Measurements from ENCODE around the gene PDLIM5. TPM values are rescaled to one million over a fixed set of nuclear protein-coding genes. Genes with fewer than 3 reads are reported as not detected.
"Not testable (repeated sequence)": the region's sequence is repeated elsewhere in the genome, so short reads cannot be mapped to it uniquely, and the experiment has no call there.

PDLIM5 gene
- total RNA-seq, 1 experiment from 2014 or later = 53.8 TPM

DNA sequence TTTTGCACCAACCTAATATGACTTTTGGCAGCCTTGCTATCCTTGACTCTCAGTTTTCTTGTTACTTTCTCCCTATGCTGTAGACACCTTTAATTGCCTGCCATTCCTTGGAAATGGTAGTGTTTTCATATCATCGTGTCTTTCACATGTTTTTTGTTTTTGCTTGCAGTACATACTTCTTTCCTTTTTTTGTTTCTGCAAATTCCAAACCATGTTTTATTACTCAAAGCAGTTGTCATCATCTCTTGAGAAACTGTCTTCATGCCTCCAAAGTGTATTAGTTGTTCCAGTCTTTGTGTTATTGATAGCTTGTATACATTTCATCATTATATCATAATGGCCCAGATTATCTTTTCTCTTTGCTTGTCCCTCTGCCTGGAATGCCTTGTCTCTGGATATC lies 57.1 kb downstream of the PDLIM5 start:
- DNase-seq = no peak
- no peak overlapping the region for H3K4me2 ChIP-seq (ENCODE audit: low read depth, low read length, poor library complexity, severe bottlenecking)
- no peaks in the 10 kb centered on the region for H3K36me3 ChIP-seq (ENCODE audit: insufficient read depth, low read length)
- no peak overlapping the region for H2AFZ ChIP-seq (ENCODE audit: low read length)
- no peaks in the 10 kb centered on the region for H3K9me2 ChIP-seq (replicated peaks; ENCODE audit: insufficient read depth, low read length)
- H3K27me3 ChIP-seq (ENCODE audit: low read length) = no peaks in the 10 kb centered on the region
- H3K9me3 ChIP-seq (ENCODE audit: low read length) = no peaks in the 10 kb centered on the region
- no peaks in the 10 kb centered on the region for H4K20me1 ChIP-seq (ENCODE audit: insufficient read depth, low read depth, low read length)
- no peak overlapping the region for H3K4me3 ChIP-seq (ENCODE audit: low read length)
- H3K27ac ChIP-seq (ENCODE audit: low read length) = no peak overlapping the region
- no peak overlapping the region for H3K9ac ChIP-seq (ENCODE audit: low read length)
- peaks cover 20% of the 10 kb centered on the region for H3K4me1 ChIP-seq (ENCODE audit: low read length)
- peaks cover 39% of the 10 kb centered on the region for H3K79me2 ChIP-seq (ENCODE audit: low read length)

DNA sequence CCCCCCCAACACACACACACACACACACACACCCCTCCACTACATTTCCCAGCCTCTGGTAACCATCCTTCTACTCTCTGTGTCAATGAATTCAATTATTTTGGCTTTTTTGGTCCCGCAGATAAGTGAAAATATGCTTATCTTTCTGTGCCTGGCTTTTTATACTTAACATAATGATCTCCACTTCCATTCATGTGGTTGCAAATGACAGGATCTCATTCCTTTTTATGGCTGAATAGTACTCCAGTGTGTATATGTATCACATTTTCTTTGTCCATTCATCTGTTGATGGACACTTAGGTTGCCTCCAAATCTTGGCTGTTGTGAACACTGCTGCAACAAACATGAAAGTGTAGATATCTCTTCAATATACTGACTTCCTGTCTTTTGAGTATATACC lies 59.8 kb downstream of the PDLIM5 start:
- no peak overlapping the region for H3K27ac ChIP-seq (ENCODE audit: low read length)
- H2AFZ ChIP-seq (ENCODE audit: low read length) = no peak overlapping the region
- H3K9me3 ChIP-seq (ENCODE audit: low read length) = no peaks in the 10 kb centered on the region
- no peaks in the 10 kb centered on the region for H3K27me3 ChIP-seq (ENCODE audit: low read length)
- H3K4me3 ChIP-seq (ENCODE audit: low read length) = no peak overlapping the region
- peaks cover 10% of the 10 kb centered on the region for H3K4me1 ChIP-seq (ENCODE audit: low read length)
- H3K4me2 ChIP-seq (ENCODE audit: low read depth, low read length, poor library complexity, severe bottlenecking) = no peak overlapping the region
- peaks cover 48% of the 10 kb centered on the region for H3K79me2 ChIP-seq (ENCODE audit: low read length)
- H4K20me1 ChIP-seq (ENCODE audit: insufficient read depth, low read depth, low read length) = no peaks in the 10 kb centered on the region
- H3K36me3 ChIP-seq (ENCODE audit: insufficient read depth, low read length) = no peaks in the 10 kb centered on the region
- H3K9me2 ChIP-seq (replicated peaks; ENCODE audit: insufficient read depth, low read length) = no peaks in the 10 kb centered on the region
- H3K9ac ChIP-seq (ENCODE audit: low read length) = no peak overlapping the region
- DNase-seq = no peak

DNA sequence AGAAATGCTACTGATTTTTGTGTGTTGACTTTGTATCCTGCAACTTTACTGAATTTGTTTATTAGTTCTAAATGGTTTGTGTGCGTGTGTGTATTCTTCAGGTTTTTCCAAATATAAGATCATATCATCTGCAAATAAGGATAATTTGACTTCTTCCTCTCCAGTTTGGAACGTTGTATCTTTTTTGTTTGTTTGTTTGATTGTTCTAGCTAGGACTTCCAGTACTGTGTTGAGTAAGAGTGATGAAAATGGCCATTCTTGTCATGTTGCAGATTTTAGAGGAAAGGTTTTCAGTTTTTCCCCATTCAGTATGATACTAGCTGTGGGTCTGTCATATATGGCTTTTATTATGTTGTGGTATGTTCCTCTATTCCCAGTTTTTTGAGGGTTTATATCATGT lies 61.8 kb downstream of the PDLIM5 start:
- not testable (repeated sequence) for H3K36me3 ChIP-seq (ENCODE audit: insufficient read depth, low read length); DNase-seq; H3K4me2 ChIP-seq (ENCODE audit: low read depth, low read length, poor library complexity, severe bottlenecking); H3K9ac ChIP-seq (ENCODE audit: low read length); H3K9me3 ChIP-seq (ENCODE audit: low read length); H3K27ac ChIP-seq (ENCODE audit: low read length); H2AFZ ChIP-seq (ENCODE audit: low read length); H3K27me3 ChIP-seq (ENCODE audit: low read length); H3K9me2 ChIP-seq (replicated peaks; ENCODE audit: insufficient read depth, low read length); H4K20me1 ChIP-seq (ENCODE audit: insufficient read depth, low read depth, low read length); H3K4me3 ChIP-seq (ENCODE audit: low read length); H3K4me1 ChIP-seq (ENCODE audit: low read length)
- H3K79me2 ChIP-seq (ENCODE audit: low read length) = peaks cover 56% of the 10 kb centered on the region

DNA sequence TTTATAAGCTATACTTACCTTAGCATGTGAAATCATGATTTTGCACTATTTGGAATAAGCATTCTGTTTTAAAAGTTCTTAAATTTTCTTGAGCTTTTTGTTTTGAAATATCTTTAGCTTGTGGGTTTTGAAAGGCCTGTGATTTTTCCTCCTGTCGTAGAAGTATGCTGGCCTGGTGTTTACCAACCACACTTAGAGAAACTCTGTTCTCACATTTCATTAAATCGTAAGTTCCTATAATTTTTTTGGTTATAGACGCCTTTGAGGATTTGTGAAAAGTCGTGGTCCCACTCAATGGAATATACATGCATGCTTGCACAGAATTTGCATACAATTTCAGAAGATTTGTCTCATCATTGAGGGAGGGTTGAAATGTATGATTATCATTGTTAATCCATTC lies 63.6 kb downstream of the PDLIM5 start:
- H3K79me2 ChIP-seq (ENCODE audit: low read length) = peaks cover 61% of the 10 kb centered on the region
- H3K9me2 ChIP-seq (replicated peaks; ENCODE audit: insufficient read depth, low read length) = no peaks in the 10 kb centered on the region
- peaks cover 23% of the 10 kb centered on the region for H3K4me1 ChIP-seq (ENCODE audit: low read length)
- no peak overlapping the region for H3K4me3 ChIP-seq (ENCODE audit: low read length)
- H3K4me2 ChIP-seq (ENCODE audit: low read depth, low read length, poor library complexity, severe bottlenecking) = no peak overlapping the region
- H3K36me3 ChIP-seq (ENCODE audit: insufficient read depth, low read length) = no peaks in the 10 kb centered on the region
- H4K20me1 ChIP-seq (ENCODE audit: insufficient read depth, low read depth, low read length) = no peaks in the 10 kb centered on the region
- H3K27ac ChIP-seq (ENCODE audit: low read length) = no peak overlapping the region
- no peaks in the 10 kb centered on the region for H3K27me3 ChIP-seq (ENCODE audit: low read length)
- H3K9me3 ChIP-seq (ENCODE audit: low read length) = no peaks in the 10 kb centered on the region
- H3K9ac ChIP-seq (ENCODE audit: low read length) = no peak overlapping the region
- no peak overlapping the region for H2AFZ ChIP-seq (ENCODE audit: low read length)
- DNase-seq = no peak

DNA sequence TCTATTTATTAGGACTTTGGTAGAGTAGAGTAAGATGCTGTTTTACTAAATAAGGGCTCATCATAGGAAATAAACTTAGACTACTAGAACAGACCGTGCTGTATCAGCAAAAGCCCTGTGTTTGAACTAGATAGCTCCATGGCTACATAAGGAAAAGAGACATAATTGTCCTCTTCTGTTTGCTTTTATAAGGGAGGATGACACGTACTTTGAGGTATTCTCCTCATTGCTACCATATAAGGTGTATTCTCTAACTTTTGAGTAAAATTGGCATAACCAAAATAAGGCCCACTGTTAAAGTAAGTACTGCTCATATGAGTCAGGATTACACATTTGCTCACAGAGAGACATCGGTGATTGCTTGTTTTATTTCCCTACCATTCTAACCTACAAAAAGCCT lies 64.3 kb downstream of the PDLIM5 start:
- DNase-seq = no peak
- peaks cover 67% of the 10 kb centered on the region for H3K79me2 ChIP-seq (ENCODE audit: low read length)
- no peak overlapping the region for H2AFZ ChIP-seq (ENCODE audit: low read length)
- H3K36me3 ChIP-seq (ENCODE audit: insufficient read depth, low read length) = no peaks in the 10 kb centered on the region
- H3K9me2 ChIP-seq (replicated peaks; ENCODE audit: insufficient read depth, low read length) = no peaks in the 10 kb centered on the region
- H3K4me1 ChIP-seq (ENCODE audit: low read length) = peaks cover 28% of the 10 kb centered on the region
- no peak overlapping the region for H3K27ac ChIP-seq (ENCODE audit: low read length)
- no peak overlapping the region for H3K4me3 ChIP-seq (ENCODE audit: low read length)
- H3K9me3 ChIP-seq (ENCODE audit: low read length) = no peaks in the 10 kb centered on the region
- H3K4me2 ChIP-seq (ENCODE audit: low read depth, low read length, poor library complexity, severe bottlenecking) = no peak overlapping the region
- no peaks in the 10 kb centered on the region for H4K20me1 ChIP-seq (ENCODE audit: insufficient read depth, low read depth, low read length)
- H3K27me3 ChIP-seq (ENCODE audit: low read length) = no peaks in the 10 kb centered on the region
- no peak overlapping the region for H3K9ac ChIP-seq (ENCODE audit: low read length)

DNA sequence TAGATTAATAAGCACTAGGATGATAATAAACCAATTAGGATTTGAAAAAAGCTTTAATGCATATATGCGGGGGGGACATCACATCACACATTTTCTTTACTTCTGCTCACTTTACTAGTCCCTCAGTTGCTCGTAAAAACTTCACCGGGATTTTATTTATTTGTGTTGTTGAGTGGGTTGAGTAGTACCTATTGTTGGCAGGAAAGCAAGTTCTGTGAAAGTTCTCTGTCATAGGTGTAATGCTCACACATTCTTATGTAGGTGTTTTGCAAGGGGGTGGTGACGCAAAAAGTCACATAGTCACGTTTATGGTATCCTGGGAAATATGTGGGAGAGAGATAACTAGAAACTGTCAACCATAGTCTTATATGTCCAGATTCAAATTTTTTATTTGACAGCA lies 65.3 kb downstream of the PDLIM5 start:
- Histone ChIP-seq H3K36me3 (ENCODE audit: insufficient read depth, low read length) (no peaks in the 10 kb centered on the region), H3K9me3 (ENCODE audit: low read length) (no peaks in the 10 kb centered on the region), H4K20me1 (ENCODE audit: insufficient read depth, low read depth, low read length) (no peaks in the 10 kb centered on the region), H3K27ac (ENCODE audit: low read length) (no peak overlapping the region), H3K9ac (ENCODE audit: low read length) (no peak overlapping the region), H3K4me3 (ENCODE audit: low read length) (no peak overlapping the region), H3K9me2 (replicated peaks; ENCODE audit: insufficient read depth, low read length) (no peaks in the 10 kb centered on the region), H3K4me2 (ENCODE audit: low read depth, low read length, poor library complexity, severe bottlenecking) (no peak overlapping the region), H3K27me3 (ENCODE audit: low read length) (no peaks in the 10 kb centered on the region), H3K79me2 (ENCODE audit: low read length) (peaks cover 71% of the 10 kb centered on the region), H2AFZ (ENCODE audit: low read length) (no peak overlapping the region), H3K4me1 (ENCODE audit: low read length) (peaks cover 28% of the 10 kb centered on the region)
- no peak for DNase-seq

DNA sequence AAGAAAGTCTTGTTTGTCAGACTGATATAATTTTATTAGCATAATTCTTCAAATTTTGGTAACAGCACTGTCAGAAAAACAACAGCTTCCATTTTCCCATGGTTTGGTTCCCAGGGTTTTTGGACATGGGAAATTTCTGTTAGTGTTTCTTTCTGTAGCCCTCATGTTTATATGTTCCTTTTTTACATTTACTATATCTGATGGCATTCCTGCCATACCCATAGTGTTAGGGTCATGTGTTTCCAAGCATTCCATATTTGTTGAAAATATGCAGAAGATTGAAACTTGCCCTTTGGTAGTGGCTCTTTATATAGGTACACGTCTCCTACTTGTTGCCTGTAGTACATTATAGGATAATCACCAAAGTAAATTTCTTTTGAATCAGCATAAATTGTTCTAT lies 65.8 kb downstream of the PDLIM5 start:
- H3K4me3 ChIP-seq (ENCODE audit: low read length) = no peak overlapping the region
- H3K9me2 ChIP-seq (replicated peaks; ENCODE audit: insufficient read depth, low read length) = no peaks in the 10 kb centered on the region
- no peaks in the 10 kb centered on the region for H3K36me3 ChIP-seq (ENCODE audit: insufficient read depth, low read length)
- H3K4me1 ChIP-seq (ENCODE audit: low read length) = peaks cover 28% of the 10 kb centered on the region
- H3K27ac ChIP-seq (ENCODE audit: low read length) = no peak overlapping the region
- no peaks in the 10 kb centered on the region for H4K20me1 ChIP-seq (ENCODE audit: insufficient read depth, low read depth, low read length)
- no peak overlapping the region for H2AFZ ChIP-seq (ENCODE audit: low read length)
- peaks cover 69% of the 10 kb centered on the region for H3K79me2 ChIP-seq (ENCODE audit: low read length)
- no peak for DNase-seq
- no peak overlapping the region for H3K4me2 ChIP-seq (ENCODE audit: low read depth, low read length, poor library complexity, severe bottlenecking)
- H3K27me3 ChIP-seq (ENCODE audit: low read length) = no peaks in the 10 kb centered on the region
- no peaks in the 10 kb centered on the region for H3K9me3 ChIP-seq (ENCODE audit: low read length)
- no peak overlapping the region for H3K9ac ChIP-seq (ENCODE audit: low read length)

DNA sequence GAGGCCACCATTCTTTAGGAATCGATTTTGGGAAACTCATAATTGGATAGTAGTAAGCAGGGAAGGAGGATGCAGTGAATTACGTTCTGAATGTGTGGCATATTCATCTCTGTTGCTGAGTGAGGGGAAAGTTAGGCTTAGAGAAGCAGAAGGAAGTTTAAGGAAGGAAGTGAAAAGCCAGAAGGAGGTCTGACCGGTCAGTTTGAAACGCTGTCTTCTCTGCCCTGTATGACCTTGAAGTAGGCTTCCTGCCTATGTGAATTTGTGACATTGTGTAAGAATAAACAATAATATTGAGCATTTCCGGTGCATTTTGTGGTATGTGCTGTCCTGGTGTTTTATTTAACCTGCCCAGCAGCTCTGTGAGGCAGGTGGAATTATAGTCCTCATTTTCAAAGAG lies 67.3 kb downstream of the PDLIM5 start:
- H3K9ac ChIP-seq (ENCODE audit: low read length) = no peak overlapping the region

More for the DNA sequence above, 67.3 kb downstream of the PDLIM5 start:
- Histone ChIP-seq H3K36me3 (ENCODE audit: insufficient read depth, low read length) (no peaks in the 10 kb centered on the region), H3K4me2 (ENCODE audit: low read depth, low read length, poor library complexity, severe bottlenecking) (no peak overlapping the region), H3K27me3 (ENCODE audit: low read length) (no peaks in the 10 kb centered on the region), H3K4me1 (ENCODE audit: low read length) (peaks cover 28% of the 10 kb centered on the region), H3K79me2 (ENCODE audit: low read length) (peaks cover 56% of the 10 kb centered on the region), H3K4me3 (ENCODE audit: low read length) (no peak overlapping the region), H3K9me3 (ENCODE audit: low read length) (no peaks in the 10 kb centered on the region), H2AFZ (ENCODE audit: low read length) (no peak overlapping the region), H3K27ac (ENCODE audit: low read length) (no peak overlapping the region), H4K20me1 (ENCODE audit: insufficient read depth, low read depth, low read length) (no peaks in the 10 kb centered on the region), H3K9me2 (replicated peaks; ENCODE audit: insufficient read depth, low read length) (no peaks in the 10 kb centered on the region)
- DNase-seq = no peak
